Endothelial cell of umbilical vein (primary cell): ENCODE measurements around the gene SMAD1. TPM values are rescaled to one million over a fixed set of nuclear protein-coding genes. Genes with fewer than 3 reads are reported as not detected.

ENCODE experiments used
- BruUV-seq: library from RNA; stranded (reverse); fragments of 400-500 nt; replicated peaks from 2 replicates; lab custom pipeline; 2021; lab: Mats Ljungman, UMichigan
- CTCF ChIA-PET: fragments of 300-600, 350-600 bp; sonication (Branson Sonifier 250); formaldehyde crosslinking; loops from one replicate; lab custom pipeline; 2021; ENCODE audit warnings: antibody characterized with exemption, inconsistent platforms; lab: Charles Lee
- POLR2A ChIA-PET: fragments of 300-600, 350-600 bp; sonication (Branson Sonifier 250); formaldehyde crosslinking; loops from one replicate; lab custom pipeline; 2021; ENCODE audit warnings: antibody characterized with exemption, inconsistent platforms; lab: Charles Lee
- DNase-seq: peaks from one replicate; pipeline ENCODE4 v3.0.0-alpha.2; 2011; ENCODE audit warnings: low read depth, low spot score
- FAIRE-seq: peaks from 2 replicates; lab custom pipeline; 2011; peaks lifted over from hg19 to GRCh38; lab: Jason Lieb, UNC
- H2AFZ ChIP-seq: 2 replicates; pipeline ENCODE4 v1.6.0; 2012; ENCODE audit warnings: low read depth, low read length, control low read depth, inconsistent platforms
- H3K27ac ChIP-seq: 2 replicates; pipeline ENCODE4 v1.5.1; 2011; ENCODE audit warnings: low read depth, mild to moderate bottlenecking, control low read depth, low read length, moderate library complexity; ENCODE audit not compliant: insufficient read depth
- H3K27me3 ChIP-seq, 2 experiments: 2 replicates each; pipeline versions ENCODE4 v1.6.0 to v1.6.1; 2011; ENCODE audit warnings: low read length in 2 of 2, mixed read lengths in 1 of 2; ENCODE audit not compliant: control insufficient read depth in 2 of 2, insufficient read depth in 2 of 2
- H3K36me3 ChIP-seq, 2 experiments: 2 replicates in 1 of 2; 3 replicates in 1 of 2; pipeline ENCODE4 v1.5.1; 2011; ENCODE audit warnings: low read length in 2 of 2, mild to moderate bottlenecking in 1 of 2, moderate library complexity in 1 of 2; ENCODE audit not compliant: control insufficient read depth in 2 of 2, insufficient read depth in 2 of 2; ENCODE audit errors: extremely low read depth in 1 of 2
- H3K4me1 ChIP-seq: 3 replicates; pipeline ENCODE4 v1.5.1; 2011; ENCODE audit warnings: mild to moderate bottlenecking, low read length; ENCODE audit not compliant: control insufficient read depth, insufficient read depth; ENCODE audit errors: extremely low read depth
- H3K4me2 ChIP-seq: 2 replicates; pipeline ENCODE4 v1.6.1; 2011; ENCODE audit warnings: low read length, control low read depth, mixed read lengths; ENCODE audit not compliant: insufficient read depth
- H3K4me3 ChIP-seq, 3 experiments: fragments of 200-600 bp in 1 of 3; sonication (generic), shearing (Covaris generic) in 1 of 3; replicated peaks in 1 of 3; 2 replicates each; pipeline ENCODE4 v1.5.1; 2011 to 2016; ENCODE audit warnings: control low read depth in 3 of 3, low read length in 3 of 3, mild to moderate bottlenecking in 2 of 3, inconsistent platforms in 1 of 3, low read depth in 1 of 3, moderate library complexity in 1 of 3; ENCODE audit not compliant: insufficient read depth in 1 of 3
- H3K79me2 ChIP-seq: 2 replicates; pipeline ENCODE4 v1.6.0; 2012; ENCODE audit warnings: low read length, inconsistent platforms; ENCODE audit not compliant: control insufficient read depth, insufficient read depth
- H3K9ac ChIP-seq: replicated peaks from 2 replicates; pipeline ENCODE3; 2011; ENCODE audit warnings: low read length, control low read depth; ENCODE audit not compliant: insufficient read depth; ENCODE audit errors: extremely low read depth
- H3K9me1 ChIP-seq: replicated peaks from 3 replicates; pipeline ENCODE4 v1.6.0; 2011; ENCODE audit warnings: mild to moderate bottlenecking, low read length; ENCODE audit not compliant: control insufficient read depth, insufficient read depth; ENCODE audit errors: extremely low read depth
- H3K9me3 ChIP-seq: replicated peaks from 2 replicates; pipeline ENCODE4 v1.5.1; 2012; ENCODE audit warnings: low read length, inconsistent platforms; ENCODE audit not compliant: control insufficient read depth, insufficient read depth
- H4K20me1 ChIP-seq: replicated peaks from 2 replicates; pipeline ENCODE3; 2011; ENCODE audit warnings: mild to moderate bottlenecking, low read length; ENCODE audit not compliant: control insufficient read depth, insufficient read depth; ENCODE audit errors: extremely low read depth
- CTCF ChIP-seq, 2 donors: IDR thresholded peaks; 1 replicate in 1 of 2; 2 replicates in 1 of 2; pipeline ENCODE4 v1.5.1; 2011; ENCODE audit warnings: low read length in 2 of 2, mild to moderate bottlenecking in 2 of 2, moderate library complexity in 2 of 2, control low read depth in 1 of 2, inconsistent platforms in 1 of 2, low read depth in 1 of 2; ENCODE audit not compliant: insufficient read depth in 1 of 2; ENCODE audit errors: extremely low read depth in 1 of 2
- EZH2 ChIP-seq: IDR thresholded peaks from 2 replicates; pipeline ENCODE4 v1.6.1; 2012; ENCODE audit warnings: borderline replicate concordance, low read depth, mild to moderate bottlenecking, moderate library complexity, low read length, inconsistent platforms; ENCODE audit not compliant: severe bottlenecking
- FOS ChIP-seq: IDR thresholded peaks from 2 replicates; pipeline ENCODE4 v1.6.1; 2011; ENCODE audit warnings: mild to moderate bottlenecking, low read length, moderate library complexity, borderline replicate concordance; ENCODE audit not compliant: insufficient read depth
- GATA2 ChIP-seq: IDR thresholded peaks from 2 replicates; pipeline ENCODE4 v1.7.0; 2011; ENCODE audit warnings: low read depth, mild to moderate bottlenecking, moderate library complexity, mixed read lengths, low read length; ENCODE audit not compliant: insufficient read length, insufficient read depth
- JUN ChIP-seq: IDR thresholded peaks from 2 replicates; pipeline ENCODE4 v1.6.1; 2011; ENCODE audit warnings: borderline replicate concordance, low read depth; ENCODE audit not compliant: insufficient read length, insufficient read depth
- MAX ChIP-seq: IDR thresholded peaks from 2 replicates; pipeline ENCODE4 v1.6.1; 2011; ENCODE audit not compliant: insufficient read depth, insufficient read length
- MYC ChIP-seq: IDR thresholded peaks from one replicate; pipeline ENCODE4 v1.6.1; 2011; ENCODE audit warnings: mild to moderate bottlenecking, low read depth, low read length
- POLR2A ChIP-seq: IDR thresholded peaks from 2 replicates; pipeline ENCODE4 v1.6.1; 2012; ENCODE audit warnings: low read depth, mild to moderate bottlenecking, control low read depth, low read length
- POLR2AphosphoS5 ChIP-seq: IDR thresholded peaks from 2 replicates; pipeline ENCODE4 v1.6.1; 2012; ENCODE audit warnings: low read depth, mild to moderate bottlenecking, control low read depth, low read length, moderate library complexity; ENCODE audit not compliant: insufficient read depth
- dilution Hi-C: fragments of 300-500 bp; cut with MboI; formaldehyde crosslinking; loops from one replicate; pipeline ENCODE4 v1.15.0; 2019; ENCODE audit warnings: low sequenced_read_pairs; ENCODE audit not compliant: extremely low pct_ligation_motif_present
- intact Hi-C: fragments of 100-400 bp; cut with micrococcal nuclease; formaldehyde crosslinking; loops from one replicate; pipeline ENCODE4 v1.10.0; 2022
- polyA plus RNA-seq, 4 experiments: library from polyadenylated mRNA; depleted of rRNA in 3 of 4; stranded (reverse) in 3 of 4; unstranded in 1 of 4; fragments of >200 nt; gene quantifications; 2 replicates each; pipeline versions ENCODE4 v1.2.1 to v1.2.3, GENCODE V29; 2011 to 2012; ENCODE audit warnings: missing spikeins in 1 of 4
- total RNA-seq: library from RNA; stranded (reverse); gene quantifications from 2 replicates; pipeline ENCODE4 v1.2.3, GENCODE V29; 2021

Gene SMAD1
- total and polyA plus RNA-seq, 2 donors (not counting 3 experiments of a cell fraction or from before 2014, with no cell fraction given) = 101 to 116 TPM

GRCh38 chr4:145473203-145473602, 8.4 kb upstream of the SMAD1 start:
- no peak overlapping the region for H3K27ac ChIP-seq
- POLR2A ChIA-PET = no interaction called here
- no peaks in the 10 kb centered on the region for H4K20me1 ChIP-seq
- no peak overlapping the region for H3K4me2 ChIP-seq
- no peaks in the 10 kb centered on the region for H3K27me3 ChIP-seq
- no peak overlapping the region for H2AFZ ChIP-seq
- no peak overlapping the region for H3K4me3 ChIP-seq
- no peak for TF ChIP-seq FOS
- no peak for TF ChIP-seq MYC
- no peak for TF ChIP-seq EZH2
- H3K36me3 ChIP-seq = no peaks in the 10 kb centered on the region
- H3K9me3 ChIP-seq = no peaks in the 10 kb centered on the region
- H3K4me1 ChIP-seq = no peaks in the 10 kb centered on the region
- intact Hi-C loops = no loop called here
- no peak overlapping the region for H3K9ac ChIP-seq
- BruUV-seq = no TSS peak
- CTCF ChIA-PET = interaction anchor here (0.6 to 1.7 kb wide), 2 partner anchors 239 to 759 kb away, joined by 4 read pairs; no protein-coding TSS in a partner anchor
- no peak for DNase-seq
- H3K79me2 ChIP-seq = no peaks in the 10 kb centered on the region
- no peaks in the 10 kb centered on the region for H3K9me1 ChIP-seq
- dilution Hi-C loops = loop anchor here (25.0 kb wide), 1 partner anchor 236 kb away; no protein-coding TSS in a partner anchor
- no peak for FAIRE-seq

DNA sequence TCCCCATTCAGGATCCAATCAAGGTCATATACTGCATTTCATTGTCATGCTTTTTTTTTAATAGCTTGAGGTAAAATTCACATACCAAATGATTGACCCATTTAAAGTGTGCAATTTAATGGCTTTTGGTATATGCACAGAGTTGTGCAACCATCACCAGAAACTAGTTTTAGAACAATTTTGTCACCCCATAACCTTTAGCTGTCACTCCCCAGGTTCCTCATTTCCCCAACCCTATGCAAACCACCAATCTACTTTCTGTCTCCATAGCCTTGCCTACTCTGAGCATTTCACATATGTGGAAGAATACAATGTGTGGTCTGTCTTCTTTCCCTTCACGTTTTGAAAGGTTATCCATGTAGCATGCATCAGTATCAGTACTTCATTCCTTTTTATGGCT, 1.4 kb upstream of the SMAD1 start:
- POLR2A ChIA-PET = no interaction called here
- H3K4me3 ChIP-seq = no peak overlapping the region
- CTCF ChIA-PET = interaction anchor here (0.9 to 1.8 kb wide), 4 partner anchors 66 to 246 kb away, joined by 3 to 4 read pairs (median 4); no protein-coding TSS in a partner anchor
- dilution Hi-C loops (no loop called here), intact Hi-C loops (loop anchor here (2.0 to 5.0 kb wide), 5 partner anchors 27 to 383 kb away; partner anchors contain the start of genes ABCE1, ANAPC10 and OTUD4)
- H3K36me3 ChIP-seq = no peaks in the 10 kb centered on the region
- no peaks in the 10 kb centered on the region for H3K9me1 ChIP-seq
- no peak overlapping the region for H2AFZ ChIP-seq
- DNase-seq (no peak), FAIRE-seq (no peak)
- H3K4me2 ChIP-seq = peak overlapping the region; percentile 92
- peaks cover 43% of the 10 kb centered on the region for H3K79me2 ChIP-seq
- no peaks in the 10 kb centered on the region for H3K27me3 ChIP-seq
- TF ChIP-seq EZH2 (no peak), MYC (no peak), MAX (no peak), POLR2A (no peak), POLR2AphosphoS5 (no peak), CTCF (IDR thresholded peaks at IDR 0.05; ENCODE audit: extremely low read depth in 1 of 2, insufficient read depth in 1 of 2, low read depth in 1 of 2, low read length in 2 of 2) (no peak), FOS (no peak), JUN (no peak), GATA2 (no peak)
- H3K9ac ChIP-seq = no peak overlapping the region
- H3K4me1 ChIP-seq = peaks cover 14% of the 10 kb centered on the region
- no TSS peak for BruUV-seq
- H3K9me3 ChIP-seq = no peaks in the 10 kb centered on the region
- H3K27ac ChIP-seq = no peak overlapping the region
- no peaks in the 10 kb centered on the region for H4K20me1 ChIP-seq
